ENCODE data around the gene ARFGEF2. TPM values are rescaled to one million over a fixed set of nuclear protein-coding genes. Genes with fewer than 3 reads are reported as not detected.
"Not testable (repeated sequence)": the region's sequence is repeated elsewhere in the genome, so short reads cannot be mapped to it uniquely, and the experiment has no call there.

Gene ARFGEF2
- total RNA-seq, 2 experiments from 2014 or later, result 18.2 to 18.6 TPM

GRCh38 chr20:49082295-49082694 is 160.8 kb downstream of the ARFGEF2 start:
- H3K4me3 Mint-ChIP-seq; H3K27me3 Mint-ChIP-seq (ENCODE audit: low read depth); H3K27ac Mint-ChIP-seq; H3K4me1 Mint-ChIP-seq (ENCODE audit: low read depth); intact Hi-C loops (cut with micrococcal nuclease); DNase-seq; H3K9me3 Mint-ChIP-seq: not testable (repeated sequence)
- CTCF ChIA-PET, result interaction anchor here (0.6 kb wide), 2 partner anchors 31 to 98 kb away, joined by 3 to 5 read pairs; no protein-coding TSS in a partner anchor
- H3K36me3 Mint-ChIP-seq (ENCODE audit: low read depth), result peaks cover 41% of the 10 kb centered on the region

Other genes with a start within 250 kb of the ARFGEF2 start
- gene PREX1, start 93.7 kb upstream of the ARFGEF2 start, total RNA-seq, result 10 to 100 TPM; 43.7 to 44.2 TPM
- gene CSE1L, start 124.6 kb downstream of the ARFGEF2 start, total RNA-seq, result 10 to 100 TPM; 86.1 to 88.9 TPM

Data from activated naive CD4-positive, alpha-beta T cell treated with anti-CD3 and anti-CD28 coated beads for 36 hours (primary cell).